Tibial nerve (tissue), 4 donors: ENCODE results near the gene ZNF407.

Experiments
- EP300 ChIP-seq, 2 donors: sonication (generic); formaldehyde crosslinking; IDR thresholded peaks; one replicate each; pipeline ENCODE4 v1.6.1; 2017; ENCODE audit warnings: antibody characterized with exemption in 2 of 2, mild to moderate bottlenecking in 1 of 2
- POLR2A ChIP-seq, 2 donors: fragments of 450-650 bp; IDR thresholded peaks; one replicate each; pipeline ENCODE4 v1.6.1; 2017; ENCODE audit warnings: antibody characterized with exemption in 2 of 2, mild to moderate bottlenecking in 2 of 2, moderate library complexity in 2 of 2
- TF ChIP-seq, protein P1 (sequence below), 5 experiments: fragments of 200-600 bp in 3 of 5; fragments of 450-650 bp in 2 of 5; sonication (generic) in 3 of 5; IDR thresholded peaks; one replicate each; pipeline ENCODE4 v1.5.1; 2016 to 2019; ENCODE audit warnings: antibody characterized with exemption in 5 of 5, mild to moderate bottlenecking in 3 of 5, moderate library complexity in 2 of 5

DNA sequence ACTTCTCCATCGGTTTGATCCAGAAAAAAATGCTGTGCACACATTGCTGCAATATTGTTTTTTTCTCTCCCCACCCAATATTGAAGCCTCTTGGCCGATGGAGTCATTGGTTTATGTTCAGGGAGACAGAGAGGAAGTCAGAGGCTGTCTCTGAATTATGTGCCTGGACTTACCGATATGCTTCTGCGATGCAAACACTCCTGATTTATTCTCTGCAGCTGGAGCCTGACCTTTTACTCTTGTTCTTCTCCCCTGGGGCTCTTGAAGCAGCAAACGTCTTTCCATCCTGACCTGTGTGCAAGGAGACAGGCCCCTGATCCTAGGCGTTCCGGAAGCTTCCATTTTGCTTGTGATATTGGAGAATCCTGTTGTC lies 511.6 kb downstream of the ZNF407 start:
- TF ChIP-seq, protein P1, sequence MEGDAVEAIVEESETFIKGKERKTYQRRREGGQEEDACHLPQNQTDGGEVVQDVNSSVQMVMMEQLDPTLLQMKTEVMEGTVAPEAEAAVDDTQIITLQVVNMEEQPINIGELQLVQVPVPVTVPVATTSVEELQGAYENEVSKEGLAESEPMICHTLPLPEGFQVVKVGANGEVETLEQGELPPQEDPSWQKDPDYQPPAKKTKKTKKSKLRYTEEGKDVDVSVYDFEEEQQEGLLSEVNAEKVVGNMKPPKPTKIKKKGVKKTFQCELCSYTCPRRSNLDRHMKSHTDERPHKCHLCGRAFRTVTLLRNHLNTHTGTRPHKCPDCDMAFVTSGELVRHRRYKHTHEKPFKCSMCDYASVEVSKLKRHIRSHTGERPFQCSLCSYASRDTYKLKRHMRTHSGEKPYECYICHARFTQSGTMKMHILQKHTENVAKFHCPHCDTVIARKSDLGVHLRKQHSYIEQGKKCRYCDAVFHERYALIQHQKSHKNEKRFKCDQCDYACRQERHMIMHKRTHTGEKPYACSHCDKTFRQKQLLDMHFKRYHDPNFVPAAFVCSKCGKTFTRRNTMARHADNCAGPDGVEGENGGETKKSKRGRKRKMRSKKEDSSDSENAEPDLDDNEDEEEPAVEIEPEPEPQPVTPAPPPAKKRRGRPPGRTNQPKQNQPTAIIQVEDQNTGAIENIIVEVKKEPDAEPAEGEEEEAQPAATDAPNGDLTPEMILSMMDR (IDR thresholded peaks at IDR 0.05), result no peak
- TF ChIP-seq EP300 (IDR thresholded peaks at IDR 0.05), result no peak
- no peak for TF ChIP-seq POLR2A (IDR thresholded peaks at IDR 0.05)
